T follicular helper cell (primary cell): Measurements from ENCODE around the gene POMGNT1.

Source experiments
- DNase-seq: peaks from one replicate; pipeline ENCODE4 v3.0.0-alpha.2; 2020; ENCODE audit warnings: low read depth

POMGNT1 gene

DNA sequence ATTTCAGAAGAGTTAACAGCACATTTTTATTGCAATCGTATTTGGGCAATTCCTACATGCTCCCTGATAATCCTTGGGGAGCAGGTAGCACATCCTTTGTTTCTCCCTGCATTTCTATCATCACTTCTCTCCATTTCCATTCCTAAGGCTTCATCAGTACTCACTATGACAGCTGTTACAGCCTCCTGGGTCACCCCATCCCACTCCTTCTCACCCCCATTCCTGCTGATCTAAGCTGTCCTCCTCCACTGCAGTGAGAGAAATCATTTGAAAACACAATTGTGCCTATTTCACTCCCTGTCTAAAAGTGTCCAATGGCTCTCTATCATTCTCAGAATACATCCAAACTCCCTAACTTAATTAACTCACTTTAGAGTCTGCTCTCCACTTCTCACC lies 40.3 kb downstream of the POMGNT1 start:
- no peak for DNase-seq

DNA sequence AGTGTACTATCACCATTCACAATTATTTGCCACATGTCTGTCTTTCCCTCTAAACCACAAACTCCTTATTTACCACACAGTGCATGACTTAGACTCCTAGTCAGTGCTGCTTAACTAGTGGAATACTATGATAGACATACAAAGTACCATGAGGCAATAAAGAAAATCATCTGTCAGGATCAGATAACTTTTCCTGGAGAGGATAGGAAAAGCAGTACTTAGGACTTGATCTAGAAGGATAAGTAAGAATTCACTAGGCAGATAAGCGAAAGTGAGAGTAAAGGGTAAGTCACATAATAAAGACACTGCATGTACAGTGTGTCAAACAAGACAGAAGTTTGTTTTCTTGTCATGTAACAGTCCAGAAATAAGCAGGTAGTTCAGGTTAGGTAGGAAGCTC lies 44.5 kb downstream of the POMGNT1 start:
- DNase-seq: no peak

DNA sequence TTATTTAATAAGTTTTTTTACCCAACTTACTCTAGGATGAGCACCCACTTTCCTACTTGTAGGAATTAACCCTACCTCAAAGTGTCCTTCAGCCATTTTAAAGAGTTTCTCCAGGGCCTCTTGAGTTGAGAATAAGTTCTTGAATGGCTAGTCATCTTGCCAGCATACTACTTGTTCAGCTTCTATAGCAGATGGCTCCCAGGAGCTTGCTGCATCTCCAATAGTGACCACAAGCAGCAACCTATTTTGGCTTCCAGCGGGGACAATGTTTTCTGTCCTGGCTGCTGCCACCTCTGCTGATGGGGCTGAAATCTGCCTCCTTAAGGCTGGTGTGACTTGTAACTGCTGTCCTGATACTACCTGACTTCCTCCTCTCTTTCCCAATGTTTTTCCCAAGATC lies 45.0 kb downstream of the POMGNT1 start:
- DNase-seq: no peak

DNA sequence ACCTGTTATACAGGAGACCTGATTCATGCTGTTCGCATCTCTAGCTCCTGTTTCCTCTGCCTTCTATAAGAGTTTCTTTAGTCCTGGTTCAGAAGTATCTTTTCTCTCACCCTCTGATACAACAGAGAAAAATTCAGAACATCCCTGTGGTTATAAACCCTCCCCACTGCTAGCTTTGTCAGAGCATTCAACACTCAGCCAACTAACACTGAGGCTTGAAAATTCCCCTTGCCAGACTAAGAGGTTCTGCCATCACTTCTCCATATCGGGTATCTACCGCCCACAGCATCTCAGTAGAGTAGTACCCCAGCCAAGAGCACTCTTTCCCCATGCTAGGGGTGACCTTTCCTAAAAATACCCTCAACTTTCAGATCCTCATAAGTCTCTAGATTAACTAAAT lies 46.2 kb downstream of the POMGNT1 start:
- DNase-seq: no peak

DNA sequence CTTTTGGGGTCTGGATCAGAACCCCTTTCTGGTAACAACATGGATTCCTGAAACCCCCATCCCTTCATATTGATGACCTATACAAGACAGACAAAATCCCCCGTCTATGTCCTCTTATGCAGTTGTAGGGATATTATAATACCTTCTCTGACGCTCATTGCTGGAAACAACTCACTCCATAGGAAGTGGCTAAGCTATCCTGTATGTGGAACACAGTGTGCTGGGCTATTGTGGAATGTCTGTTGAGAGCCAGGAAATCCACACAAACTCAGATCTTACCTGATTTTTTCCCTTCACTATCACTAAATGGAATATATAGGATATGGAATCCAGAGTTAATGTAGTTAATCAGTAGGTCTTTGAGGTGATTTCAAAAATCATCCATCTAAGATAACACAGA lies 48.1 kb downstream of the POMGNT1 start:
- no peak for DNase-seq

DNA sequence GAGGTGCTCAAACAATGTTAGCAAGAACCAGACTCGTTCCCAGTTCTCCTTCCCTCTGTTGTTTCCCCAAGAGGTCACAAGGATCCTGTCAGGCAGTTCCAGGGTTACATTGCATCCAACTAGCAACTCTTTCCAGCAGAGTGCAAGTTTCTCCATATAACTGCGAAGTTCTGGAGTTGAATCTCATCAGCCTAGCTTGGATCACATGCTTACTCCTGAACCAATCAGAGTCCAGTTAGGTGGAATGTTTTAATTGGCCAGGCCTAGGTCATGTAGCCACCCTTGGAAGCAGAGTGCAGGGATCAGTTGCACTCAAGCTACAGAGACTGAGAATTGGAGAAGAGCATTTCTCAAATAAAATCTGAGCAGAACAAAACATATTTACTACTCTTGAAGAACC lies 49.9 kb downstream of the POMGNT1 start:
- DNase-seq: no peak
